MM.1S (cell line): ENCODE measurements around the gene ATXN1.

Source experiments
- EZH2 ChIP-seq: fragments of 300-600 bp; sonication (generic); optimal IDR thresholded peaks from 2 replicates; pipeline ENCODE3; 2017; ENCODE audit warnings: low read depth, mild to moderate bottlenecking, antibody characterized with exemption, low read length, mixed read lengths
- TF ChIP-seq, protein P1 (sequence below): fragments of 300-600 bp; sonication (generic); IDR thresholded peaks from 2 replicates; pipeline ENCODE4 v1.5.1; 2016; ENCODE audit warnings: antibody characterized with exemption, low read length, mixed read lengths

DNA sequence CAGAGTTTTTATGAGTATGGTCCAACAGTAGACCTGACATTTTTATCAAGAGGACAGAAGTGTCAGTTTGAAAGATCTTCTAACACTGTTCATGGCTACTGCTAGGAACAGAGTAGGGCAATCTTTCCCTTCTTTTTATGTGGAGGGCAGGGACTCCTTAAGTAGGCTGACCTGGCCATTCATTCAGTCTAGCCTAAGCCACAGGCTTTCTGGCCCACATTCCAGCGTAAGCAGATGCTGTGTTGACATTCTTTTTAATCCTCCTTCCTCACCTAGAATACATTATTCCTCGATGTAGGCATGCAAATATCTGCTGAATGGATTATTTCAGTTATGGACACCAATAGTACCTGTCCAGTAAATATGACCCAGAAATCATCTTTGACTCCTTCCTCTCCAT lies 188.3 kb downstream of the ATXN1 start:
- TF ChIP-seq, protein P1, sequence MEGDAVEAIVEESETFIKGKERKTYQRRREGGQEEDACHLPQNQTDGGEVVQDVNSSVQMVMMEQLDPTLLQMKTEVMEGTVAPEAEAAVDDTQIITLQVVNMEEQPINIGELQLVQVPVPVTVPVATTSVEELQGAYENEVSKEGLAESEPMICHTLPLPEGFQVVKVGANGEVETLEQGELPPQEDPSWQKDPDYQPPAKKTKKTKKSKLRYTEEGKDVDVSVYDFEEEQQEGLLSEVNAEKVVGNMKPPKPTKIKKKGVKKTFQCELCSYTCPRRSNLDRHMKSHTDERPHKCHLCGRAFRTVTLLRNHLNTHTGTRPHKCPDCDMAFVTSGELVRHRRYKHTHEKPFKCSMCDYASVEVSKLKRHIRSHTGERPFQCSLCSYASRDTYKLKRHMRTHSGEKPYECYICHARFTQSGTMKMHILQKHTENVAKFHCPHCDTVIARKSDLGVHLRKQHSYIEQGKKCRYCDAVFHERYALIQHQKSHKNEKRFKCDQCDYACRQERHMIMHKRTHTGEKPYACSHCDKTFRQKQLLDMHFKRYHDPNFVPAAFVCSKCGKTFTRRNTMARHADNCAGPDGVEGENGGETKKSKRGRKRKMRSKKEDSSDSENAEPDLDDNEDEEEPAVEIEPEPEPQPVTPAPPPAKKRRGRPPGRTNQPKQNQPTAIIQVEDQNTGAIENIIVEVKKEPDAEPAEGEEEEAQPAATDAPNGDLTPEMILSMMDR: no peak
- no peak for TF ChIP-seq EZH2
